ENCODE data around the gene UBE2M. TPM values are rescaled to one million over a fixed set of nuclear protein-coding genes. Genes with fewer than 3 reads are reported as not detected.

The UBE2M gene
- total and polyA plus RNA-seq, 2 experiments from 2014 or later: 27.6 to 64.5 TPM

- TF ChIP-seq ETS1 (IDR thresholded peaks at IDR 0.05) (no peak), REST (IDR thresholded peaks at IDR 0.05; ENCODE audit: unreplicated experiment) (no peak), CREB1 (CRISPR knock-in tag; IDR thresholded peaks at IDR 0.05; ENCODE audit: low read depth) (no peak), CTCF (conservative IDR thresholded peaks at IDR 0.05; ENCODE audit: low read depth in 2 of 2) (no peak), ZNF331 (CRISPR knock-in tag; IDR thresholded peaks at IDR 0.05; ENCODE audit: low read depth) (no peak), STAT1 (IDR thresholded peaks at IDR 0.05; ENCODE audit: unreplicated experiment) (no peak), ZNF114 (CRISPR knock-in tag; IDR thresholded peaks at IDR 0.05) (no peak), JUNB (IDR thresholded peaks at IDR 0.05; ENCODE audit: unreplicated experiment) (no peak), EZH2 (IDR thresholded peaks at IDR 0.05; ENCODE audit: low read depth, unreplicated experiment) (no peak), POLR2AphosphoS5 (IDR thresholded peaks at IDR 0.05; ENCODE audit: low read depth) (no peak)
These were observed 8.6 kb downstream of the UBE2M start (continued) for GRCh38 chr19:58549664-58550361.

- no peak overlapping the region for H3K27ac ChIP-seq (ENCODE audit: low read depth)
- peaks cover 37% of the 10 kb centered on the region for H3K79me2 ChIP-seq (replicated peaks; ENCODE audit: insufficient read depth)
- no peak overlapping the region for H3K27ac Mint-ChIP-seq
- no peak for ATAC-seq
- H3K36me3 ChIP-seq (ENCODE audit: insufficient read depth): peaks cover 51% of the 10 kb centered on the region
- H3K4me2 ChIP-seq: no peak overlapping the region
- no peak for DNase-seq (ENCODE audit: low spot score)
- no peak overlapping the region for H3K4me3 ChIP-seq
- peaks cover 84% of the 10 kb centered on the region for H3F3A ChIP-seq (replicated peaks; ENCODE audit: low read depth)
- H3K9me3 Mint-ChIP-seq: peaks cover 5% of the 10 kb centered on the region; the same call in 2 of the 3 replicates
- peaks cover 29% of the 10 kb centered on the region for H3K4me1 Mint-ChIP-seq
- peaks cover 16% of the 10 kb centered on the region; the same call in 1 of the 2 replicates for H3K4me1 ChIP-seq (ENCODE audit: insufficient read depth)
- no peak for TF ChIP-seq CTCF (conservative IDR thresholded peaks at IDR 0.05; ENCODE audit: low read depth in 2 of 2)
- peaks cover 27% of the 10 kb centered on the region for H3K27me3 Mint-ChIP-seq (ENCODE audit: insufficient read depth, low read depth, poor library complexity)
- H3K27me3 ChIP-seq (ENCODE audit: insufficient read depth): no peaks in the 10 kb centered on the region
- H3K9me2 ChIP-seq (ENCODE audit: insufficient read depth): no peaks in the 10 kb centered on the region
- H2AFZ ChIP-seq: no peak overlapping the region
- peaks cover 92% of the 10 kb centered on the region for H3K36me3 Mint-ChIP-seq (ENCODE audit: low read depth)
- peaks cover 45% of the 10 kb centered on the region for H4K20me1 ChIP-seq (replicated peaks; ENCODE audit: insufficient read depth)
- H3K4me3 Mint-ChIP-seq: no peak overlapping the region
These were observed 9.3 kb downstream of the UBE2M start for GRCh38 chr19:58548859-58549663.

All from GM23338 (cell line).